Endodermal cell (in vitro differentiated cells): ENCODE data around the gene CLEC1A. TPM values are rescaled to one million over a fixed set of nuclear protein-coding genes. Genes with fewer than 3 reads are reported as not detected.

Source experiments
- DNase-seq: peaks from one replicate; pipeline ENCODE4 v3.0.0-alpha.2; 2017
- H3K27ac ChIP-seq: 2 replicates; pipeline ENCODE4 v1.5.1; 2013; ENCODE audit warnings: mild to moderate bottlenecking, low read depth, low read length, moderate library complexity
- H3K27me3 ChIP-seq: 2 replicates; pipeline ENCODE4 v1.6.1; 2013; ENCODE audit warnings: mild to moderate bottlenecking, low read length, moderate library complexity; ENCODE audit not compliant: insufficient read depth, control insufficient read depth, poor library complexity, severe bottlenecking
- H3K36me3 ChIP-seq: 2 replicates; pipeline ENCODE4 v1.7.0; 2013; ENCODE audit warnings: mild to moderate bottlenecking, low read length, moderate library complexity; ENCODE audit not compliant: control insufficient read depth, insufficient read depth
- H3K4me1 ChIP-seq: one replicate; pipeline ENCODE4 v1.7.0; 2013; ENCODE audit warnings: low read length; ENCODE audit not compliant: control insufficient read depth, insufficient read depth
- H3K4me3 ChIP-seq: 2 replicates; pipeline ENCODE4 v1.5.1; 2013; ENCODE audit warnings: mild to moderate bottlenecking, low read length, moderate library complexity
- H3K9ac ChIP-seq: 2 replicates; pipeline ENCODE4 v1.6.1; 2013; ENCODE audit warnings: mild to moderate bottlenecking, low read length, moderate library complexity; ENCODE audit not compliant: poor library complexity, severe bottlenecking; ENCODE audit errors: extremely low read depth
- H3K9me3 ChIP-seq: 2 replicates; pipeline ENCODE4 v1.6.1; 2013; ENCODE audit warnings: mild to moderate bottlenecking, low read length, moderate library complexity; ENCODE audit not compliant: control insufficient read depth
- H3K27ac Mint-ChIP-seq: 2 replicates; pipeline ENCODE4 v1.8.0; 2020; ENCODE audit warnings: mixed read lengths
- H3K27me3 Mint-ChIP-seq: 2 replicates; pipeline ENCODE4 v1.8.0; 2021; ENCODE audit warnings: mild to moderate bottlenecking, mixed read lengths; ENCODE audit not compliant: insufficient read depth
- H3K36me3 Mint-ChIP-seq: 2 replicates; pipeline ENCODE4 v1.8.0; 2020; ENCODE audit warnings: low read depth, mixed read lengths
- H3K4me1 Mint-ChIP-seq: 2 replicates; pipeline ENCODE4 v1.8.0; 2020; ENCODE audit warnings: mixed read lengths
- H3K4me3 Mint-ChIP-seq: 2 replicates; pipeline ENCODE4 v1.8.0; 2020; ENCODE audit warnings: mild to moderate bottlenecking, moderate library complexity, mixed read lengths
- H3K9me3 Mint-ChIP-seq: 2 replicates; pipeline ENCODE4 v1.8.0; 2020; ENCODE audit warnings: mild to moderate bottlenecking, mixed read lengths
- WGBS, 2 experiments: methylation state at CpG; one replicate each; pipeline versions ENCODE4 v1.1.5 to v1.1.7; 2013; ENCODE audit warnings: missing lambda C conversion rate in 2 of 2, mixed read lengths in 1 of 2; ENCODE audit not compliant: insufficient coverage in 1 of 2, insufficient read length in 1 of 2; 5-methylcytosine and 5-hydroxymethylcytosine counted together
- long read RNA-seq, 4 experiments: library from polyadenylated mRNA in 2 of 4; library from RNA in 1 of 4; library from capped mRNA in 1 of 4; stranded (forward) in 3 of 4; unstranded in 1 of 4; transcript quantifications; one replicate each; pipeline ENCODE4 v2.0.0, GENCODE V29; 2020 to 2021; ENCODE audit warnings: inconsistent platforms in 1 of 4
- polyA plus RNA-seq, 2 experiments: library from polyadenylated mRNA; stranded (reverse); fragments of 50-300 nt; gene quantifications; one replicate each; pipeline ENCODE4 v1.2.3, GENCODE V29; 2013
- total RNA-seq, 2 donors: library from RNA; stranded (reverse); fragmentation: NEBNext Ultra II Directional in 1 of 2; extraction: Animal tissue kit (Norgen Biotek cat#: 25700) in 1 of 2; gene quantifications; 2 replicates in 1 of 2; 3 replicates in 1 of 2; pipeline ENCODE4 v1.2.1, GENCODE V29; 2021
- TF ChIP-seq, protein P1 (sequence below): fragments of 200-600 bp; sonication (generic); conservative IDR thresholded peaks from 2 replicates; pipeline ENCODE4 v1.5.0; 2021; ENCODE audit warnings: antibody characterized with exemption, mild to moderate bottlenecking

CLEC1A gene, protein sequence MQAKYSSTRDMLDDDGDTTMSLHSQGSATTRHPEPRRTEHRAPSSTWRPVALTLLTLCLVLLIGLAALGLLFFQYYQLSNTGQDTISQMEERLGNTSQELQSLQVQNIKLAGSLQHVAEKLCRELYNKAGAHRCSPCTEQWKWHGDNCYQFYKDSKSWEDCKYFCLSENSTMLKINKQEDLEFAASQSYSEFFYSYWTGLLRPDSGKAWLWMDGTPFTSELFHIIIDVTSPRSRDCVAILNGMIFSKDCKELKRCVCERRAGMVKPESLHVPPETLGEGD
- total RNA-seq = not detected
- polyA plus RNA-seq (2013, experiment 1 of 2) = 0.18 TPM
- polyA plus RNA-seq (2013, experiment 2 of 2) = 0.08 TPM
- long read RNA-seq, experiment 1 = 0 reads
- long read RNA-seq, experiment 2 = 0 reads
- long read RNA-seq, experiment 3 = 0 reads
- long read RNA-seq, experiment 4 = 0 reads

DNA sequence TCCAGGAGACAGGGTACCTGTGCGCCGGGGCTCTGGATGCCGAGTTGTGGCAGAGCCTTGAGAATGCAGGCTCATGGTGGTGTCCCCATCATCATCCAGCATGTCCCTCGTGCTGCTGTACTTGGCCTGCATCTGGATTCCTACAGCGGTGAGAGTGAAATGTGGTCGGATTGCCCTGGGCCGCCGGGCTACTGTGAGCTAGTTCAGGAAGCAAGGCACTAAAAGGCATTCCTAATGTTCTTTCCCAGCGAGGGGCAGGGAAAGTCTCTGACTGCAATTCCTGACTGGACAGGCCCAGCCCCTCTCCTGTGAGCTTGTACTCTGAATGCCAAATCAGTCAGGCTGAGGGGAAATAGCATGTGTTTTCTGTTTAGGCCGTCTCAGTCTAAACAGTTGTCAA, at the start of gene CLEC1A:
Gene CLEC1A (minus strand): TSS at position 195 of the 400 bp plus-strand sequence. CDS start 63 bp downstream, at position 132.
- Histone ChIP-seq H3K9ac (no peak within 1 kb of the TSS), H3K27ac (no peak within 1 kb of the TSS), H3K9me3 (peaks cover 6% of the 10 kb centered on the region), H3K27me3 (no peaks in the 10 kb centered on the region), H3K4me3 (no peak within 1 kb of the TSS), H3K36me3 (no peaks in the 10 kb centered on the region), H3K4me1 (no peaks in the 10 kb centered on the region)
- Mint-ChIP-seq H3K27me3 (peaks cover under 1% of the 10 kb centered on the region), H3K36me3 (peaks cover 2% of the 10 kb centered on the region), H3K27ac (no peak within 1 kb of the TSS), H3K4me3 (no peak within 1 kb of the TSS), H3K9me3 (peaks cover 5% of the 10 kb centered on the region), H3K4me1 (peaks cover 13% of the 10 kb centered on the region)
- TF ChIP-seq, protein P1, sequence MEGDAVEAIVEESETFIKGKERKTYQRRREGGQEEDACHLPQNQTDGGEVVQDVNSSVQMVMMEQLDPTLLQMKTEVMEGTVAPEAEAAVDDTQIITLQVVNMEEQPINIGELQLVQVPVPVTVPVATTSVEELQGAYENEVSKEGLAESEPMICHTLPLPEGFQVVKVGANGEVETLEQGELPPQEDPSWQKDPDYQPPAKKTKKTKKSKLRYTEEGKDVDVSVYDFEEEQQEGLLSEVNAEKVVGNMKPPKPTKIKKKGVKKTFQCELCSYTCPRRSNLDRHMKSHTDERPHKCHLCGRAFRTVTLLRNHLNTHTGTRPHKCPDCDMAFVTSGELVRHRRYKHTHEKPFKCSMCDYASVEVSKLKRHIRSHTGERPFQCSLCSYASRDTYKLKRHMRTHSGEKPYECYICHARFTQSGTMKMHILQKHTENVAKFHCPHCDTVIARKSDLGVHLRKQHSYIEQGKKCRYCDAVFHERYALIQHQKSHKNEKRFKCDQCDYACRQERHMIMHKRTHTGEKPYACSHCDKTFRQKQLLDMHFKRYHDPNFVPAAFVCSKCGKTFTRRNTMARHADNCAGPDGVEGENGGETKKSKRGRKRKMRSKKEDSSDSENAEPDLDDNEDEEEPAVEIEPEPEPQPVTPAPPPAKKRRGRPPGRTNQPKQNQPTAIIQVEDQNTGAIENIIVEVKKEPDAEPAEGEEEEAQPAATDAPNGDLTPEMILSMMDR = no peak
- DNase-seq = peak; percentile 83
- WGBS, 2 experiments = 60 to 61% methylated on average over 10 of the region's 10 CpGs

DNA sequence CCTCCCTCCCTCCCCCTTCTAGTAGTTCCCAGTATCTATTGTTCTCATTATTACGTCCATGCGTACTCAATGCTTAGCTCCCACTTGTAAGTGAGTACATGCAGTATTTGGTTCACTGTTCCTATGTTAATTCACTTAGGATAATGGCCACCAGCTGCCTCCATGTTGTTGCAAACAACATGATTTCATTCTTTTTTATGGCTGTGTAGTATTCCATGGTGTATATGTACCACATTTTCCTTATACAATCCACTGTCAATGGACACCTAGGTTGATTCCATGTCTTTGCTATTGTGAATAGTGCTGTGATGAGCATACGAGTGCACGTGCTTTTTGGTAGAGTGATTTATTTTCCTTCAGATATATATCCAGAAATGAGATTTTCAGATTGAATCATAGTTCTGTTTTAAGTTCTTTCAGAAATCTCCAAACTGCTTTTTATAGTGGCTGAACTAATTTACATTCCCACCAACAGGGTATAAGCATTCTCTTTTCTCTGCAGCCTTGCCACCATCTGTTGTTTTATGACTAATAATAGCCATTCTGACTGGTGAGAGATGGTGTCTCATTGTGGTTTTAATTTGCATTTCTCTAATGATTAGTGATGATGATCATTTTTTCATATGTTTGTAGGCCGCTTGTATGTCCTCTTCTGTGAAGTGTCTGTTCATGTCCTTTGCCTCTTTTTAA, 49.1 kb upstream of the CLEC1A start:
- H3K4me1 ChIP-seq = no peaks in the 10 kb centered on the region
- H3K27me3 Mint-ChIP-seq = no peaks in the 10 kb centered on the region
- H3K9ac ChIP-seq = no peak overlapping the region
- peaks cover 7% of the 10 kb centered on the region for H3K9me3 Mint-ChIP-seq
- peaks cover 8% of the 10 kb centered on the region for H3K4me1 Mint-ChIP-seq
- H3K4me3 ChIP-seq = no peak overlapping the region
- H3K27ac Mint-ChIP-seq = no peak overlapping the region
- no peaks in the 10 kb centered on the region for H3K9me3 ChIP-seq
- no peak for DNase-seq
- H3K36me3 ChIP-seq = no peaks in the 10 kb centered on the region
- TF ChIP-seq, protein P1 = no peak
- H3K4me3 Mint-ChIP-seq = no peak overlapping the region
- H3K27ac ChIP-seq = no peak overlapping the region
- 84% methylated on average over 5 of the region's 5 CpGs; no CpG with 5 or more reads in 1 of the 2 experiments for WGBS, 2 experiments
- H3K27me3 ChIP-seq = no peaks in the 10 kb centered on the region
- H3K36me3 Mint-ChIP-seq = no peaks in the 10 kb centered on the region

- TF ChIP-seq, protein P1 = no peak
- H3K4me1 Mint-ChIP-seq = peaks cover 14% of the 10 kb centered on the region
- Histone ChIP-seq H3K9ac (no peak overlapping the region), H3K36me3 (no peaks in the 10 kb centered on the region), H3K4me3 (no peak overlapping the region), H3K4me1 (no peaks in the 10 kb centered on the region), H3K27me3 (no peaks in the 10 kb centered on the region), H3K9me3 (no peaks in the 10 kb centered on the region), H3K27ac (no peak overlapping the region)
- no peaks in the 10 kb centered on the region for H3K36me3 Mint-ChIP-seq
- H3K27ac Mint-ChIP-seq = no peak overlapping the region
- H3K27me3 Mint-ChIP-seq = no peaks in the 10 kb centered on the region
- WGBS, 2 experiments = 0% methylated on average over 1 of the region's 1 CpG; no CpG with 5 or more reads in 1 of the 2 experiments
- H3K9me3 Mint-ChIP-seq = peaks cover 7% of the 10 kb centered on the region
- DNase-seq = no peak
- no peak overlapping the region for H3K4me3 Mint-ChIP-seq
Observed at GRCh38 chr12:10142976-10143589, 44.3 kb upstream of the CLEC1A start.
